K562 treated with DMSO at 1 percent for 48 hours (cell line): Measurements from ENCODE around the gene NOLC1. TPM values are rescaled to one million over a fixed set of nuclear protein-coding genes. Genes with fewer than 3 reads are reported as not detected.

Experiments used
- total RNA-seq: library from RNA; unstranded; fragments of 300-600 nt; gene quantifications from 2 replicates; pipeline ENCODE4 v1.2.3, GENCODE V29; 2022; ENCODE audit warnings: low replicate concordance; ENCODE audit errors: extremely low read depth

Gene NOLC1
- not detected in 2 replicates for total RNA-seq

GRCh38 chr10:102151774-102152544 is at the start of gene NOLC1:
NOLC1 (plus strand) TSS chr10:102152389; CDS start chr10:102152411, 22 bp downstream.

GRCh38 chr10:102120142-102120990 is 31.8 kb upstream of the NOLC1 start, which contains the start of gene LDB1:
LDB1 (minus strand) TSS chr10:102120368; CDS start chr10:102120110, 258 bp downstream.

GRCh38 chr10:102132563-102133372 is 19.4 kb upstream of the NOLC1 start, which contains the start of gene PPRC1:
PPRC1 (plus strand) TSS chr10:102133040; CDS start chr10:102133069, 29 bp downstream.

Other genes with a start within 250 kb of the NOLC1 start
- gene ARMH3, start 96.2 kb upstream of the NOLC1 start, total RNA-seq = not detected in 2 replicates
- not detected in 2 replicates for gene HPS6, start 87.0 kb upstream of the NOLC1 start, total RNA-seq
- not detected in 2 replicates for gene LDB1, start 32.0 kb upstream of the NOLC1 start, total RNA-seq
- gene PPRC1, start 19.3 kb upstream of the NOLC1 start, total RNA-seq = not detected in 2 replicates
- gene ELOVL3, start 73.9 kb downstream of the NOLC1 start, total RNA-seq = not detected in 2 replicates
- gene PITX3, start 89.1 kb downstream of the NOLC1 start, total RNA-seq = not detected in 2 replicates
- gene GBF1, start 93.1 kb downstream of the NOLC1 start, total RNA-seq = 54.6 TPM in 1 of 2 replicates, not detected in the other
- gene NFKB2, start 243.3 kb downstream of the NOLC1 start, total RNA-seq = not detected in 2 replicates